Fibroblast of pulmonary artery (primary cell): ENCODE measurements around the gene RINL.
"Not testable (repeated sequence)": the region's sequence is repeated elsewhere in the genome, so short reads cannot be mapped to it uniquely, and the experiment has no call there.

ENCODE experiments used
- DNase-seq: peaks from one replicate; pipeline ENCODE4 v3.0.0-alpha.2; 2010; ENCODE audit warnings: low read depth
- H3K4me3 ChIP-seq: replicated peaks from 2 replicates; pipeline ENCODE4 v1.5.1; 2011; ENCODE audit warnings: low read depth, mild to moderate bottlenecking, control low read depth, low read length, moderate library complexity
- TF ChIP-seq, protein P1 (sequence below): IDR thresholded peaks from 2 replicates; pipeline ENCODE4 v1.5.1; 2011; ENCODE audit warnings: mild to moderate bottlenecking, control low read depth, low read length, inconsistent platforms; ENCODE audit errors: missing control alignments

RINL gene

DNA sequence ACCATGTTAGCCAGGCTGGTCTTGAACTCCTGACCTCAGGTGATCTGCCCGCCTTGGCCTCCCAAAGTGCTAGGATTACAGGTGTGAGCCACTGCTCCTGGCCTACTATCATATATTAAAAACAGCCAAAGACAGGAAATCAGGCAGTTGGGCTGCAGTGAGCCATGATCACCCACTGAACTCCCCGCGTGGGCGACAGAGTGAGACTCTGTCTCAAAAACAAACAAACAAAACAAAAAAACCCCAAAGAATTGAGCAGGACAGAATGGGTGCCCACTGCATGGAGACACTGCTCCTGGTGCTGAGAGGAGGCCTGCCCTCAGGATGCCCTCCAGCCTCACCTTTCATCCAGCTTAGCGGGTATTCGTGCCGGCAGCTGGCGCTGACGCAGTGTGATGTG, 5.2 kb upstream of the RINL start:
- DNase-seq, result no peak
- TF ChIP-seq, protein P1, sequence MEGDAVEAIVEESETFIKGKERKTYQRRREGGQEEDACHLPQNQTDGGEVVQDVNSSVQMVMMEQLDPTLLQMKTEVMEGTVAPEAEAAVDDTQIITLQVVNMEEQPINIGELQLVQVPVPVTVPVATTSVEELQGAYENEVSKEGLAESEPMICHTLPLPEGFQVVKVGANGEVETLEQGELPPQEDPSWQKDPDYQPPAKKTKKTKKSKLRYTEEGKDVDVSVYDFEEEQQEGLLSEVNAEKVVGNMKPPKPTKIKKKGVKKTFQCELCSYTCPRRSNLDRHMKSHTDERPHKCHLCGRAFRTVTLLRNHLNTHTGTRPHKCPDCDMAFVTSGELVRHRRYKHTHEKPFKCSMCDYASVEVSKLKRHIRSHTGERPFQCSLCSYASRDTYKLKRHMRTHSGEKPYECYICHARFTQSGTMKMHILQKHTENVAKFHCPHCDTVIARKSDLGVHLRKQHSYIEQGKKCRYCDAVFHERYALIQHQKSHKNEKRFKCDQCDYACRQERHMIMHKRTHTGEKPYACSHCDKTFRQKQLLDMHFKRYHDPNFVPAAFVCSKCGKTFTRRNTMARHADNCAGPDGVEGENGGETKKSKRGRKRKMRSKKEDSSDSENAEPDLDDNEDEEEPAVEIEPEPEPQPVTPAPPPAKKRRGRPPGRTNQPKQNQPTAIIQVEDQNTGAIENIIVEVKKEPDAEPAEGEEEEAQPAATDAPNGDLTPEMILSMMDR, result no peak
- no peak overlapping the region for H3K4me3 ChIP-seq

DNA sequence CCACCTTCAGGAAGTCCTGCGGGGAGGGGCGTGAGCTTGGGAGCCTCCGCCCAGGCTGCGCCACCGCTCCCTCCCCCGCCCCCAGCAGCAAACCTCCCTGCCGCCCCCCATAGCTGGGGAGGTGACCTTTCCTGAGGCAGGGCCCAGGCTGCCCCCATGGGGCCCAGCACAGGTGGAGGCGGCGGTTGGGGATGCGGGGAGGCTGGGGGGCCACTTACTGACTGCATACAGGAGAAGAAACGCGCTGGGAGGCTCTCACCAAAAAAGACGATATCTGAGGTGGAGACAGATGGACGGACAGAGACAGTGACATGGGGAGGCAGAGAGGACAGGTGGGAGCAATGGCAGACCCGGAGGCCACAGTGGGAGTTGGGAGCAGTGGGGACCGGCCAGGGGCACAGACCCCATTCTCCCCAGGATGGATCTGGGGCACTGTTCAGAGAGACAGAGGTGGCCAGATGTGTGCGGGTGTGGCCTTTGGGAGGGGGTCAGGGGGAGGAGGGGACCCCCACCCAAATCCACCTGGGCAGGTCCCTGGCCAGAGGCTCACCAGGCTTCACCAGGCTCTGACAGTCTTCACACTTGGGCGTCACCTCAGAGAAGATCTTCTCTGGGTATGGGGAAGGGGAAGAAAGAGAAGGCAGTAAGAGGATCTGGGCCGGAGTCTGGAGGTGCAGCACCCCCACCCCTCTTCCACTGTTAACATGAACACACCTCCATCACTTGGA, 3.0 kb upstream of the RINL start:
- TF ChIP-seq, protein P1, result no peak
- DNase-seq, result no peak
- no peak overlapping the region for H3K4me3 ChIP-seq

DNA sequence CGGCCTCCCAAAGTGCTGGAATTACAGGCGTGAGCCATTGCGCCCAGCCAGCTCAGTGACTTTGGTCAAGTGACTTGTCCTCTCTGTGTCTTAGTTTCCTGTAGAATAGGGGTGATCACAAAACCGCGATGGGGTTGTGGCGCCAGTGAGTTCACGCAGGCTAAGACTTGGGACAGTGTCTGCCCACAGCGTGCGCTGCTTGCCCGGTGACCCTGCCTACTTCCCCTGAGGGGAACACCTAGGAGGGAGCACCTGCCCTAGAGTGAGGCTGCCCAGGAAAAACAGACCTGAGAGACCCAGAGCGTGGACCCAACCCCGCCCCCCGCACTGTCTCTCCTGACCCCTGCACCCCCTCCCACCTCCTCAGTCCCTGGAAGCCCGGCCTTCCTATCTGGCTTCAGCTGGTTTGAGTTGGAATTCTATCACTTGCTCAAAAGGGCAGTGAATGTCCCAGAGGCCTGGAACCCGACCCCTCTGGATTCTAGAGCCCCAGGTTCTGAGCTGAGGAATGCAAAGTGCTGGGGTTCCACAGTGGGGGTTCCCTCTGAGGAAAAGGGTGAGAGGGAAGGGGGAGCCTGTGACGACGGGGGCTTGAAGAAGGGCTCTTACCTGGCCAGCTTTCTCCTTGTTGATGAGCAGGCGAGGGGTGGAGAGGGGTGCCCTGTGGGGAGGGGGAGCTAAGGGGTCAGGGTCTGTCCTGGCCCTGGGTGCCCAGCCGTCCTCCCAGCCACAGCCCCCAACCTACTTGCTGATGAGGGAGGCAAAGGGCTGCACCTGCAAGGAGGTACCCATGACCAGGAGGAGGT, 2.2 kb upstream of the RINL start:
- TF ChIP-seq, protein P1, result no peak
- DNase-seq, result no peak
- H3K4me3 ChIP-seq, result no peak overlapping the region

DNA sequence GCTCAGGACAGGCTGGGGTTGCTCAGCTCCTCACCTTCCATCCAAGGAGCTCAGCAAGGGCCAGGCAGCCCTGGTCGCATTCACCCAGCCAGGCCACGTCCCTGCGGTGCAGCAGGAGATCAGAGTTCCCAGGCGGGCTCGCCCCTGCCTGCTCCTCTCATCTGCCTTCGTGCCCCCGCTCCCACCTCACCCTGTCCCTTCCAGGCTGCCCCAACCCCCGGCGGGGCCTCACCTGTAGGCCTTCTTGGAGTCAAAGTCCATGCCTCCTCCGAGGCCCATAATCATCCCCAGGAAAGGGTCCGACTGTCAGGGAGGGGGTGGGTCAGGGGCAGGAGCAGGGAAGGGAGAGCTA, 1.3 kb upstream of the RINL start:
- H3K4me3 ChIP-seq, result no peak overlapping the region
- no peak for DNase-seq
- TF ChIP-seq, protein P1, result no peak

DNA sequence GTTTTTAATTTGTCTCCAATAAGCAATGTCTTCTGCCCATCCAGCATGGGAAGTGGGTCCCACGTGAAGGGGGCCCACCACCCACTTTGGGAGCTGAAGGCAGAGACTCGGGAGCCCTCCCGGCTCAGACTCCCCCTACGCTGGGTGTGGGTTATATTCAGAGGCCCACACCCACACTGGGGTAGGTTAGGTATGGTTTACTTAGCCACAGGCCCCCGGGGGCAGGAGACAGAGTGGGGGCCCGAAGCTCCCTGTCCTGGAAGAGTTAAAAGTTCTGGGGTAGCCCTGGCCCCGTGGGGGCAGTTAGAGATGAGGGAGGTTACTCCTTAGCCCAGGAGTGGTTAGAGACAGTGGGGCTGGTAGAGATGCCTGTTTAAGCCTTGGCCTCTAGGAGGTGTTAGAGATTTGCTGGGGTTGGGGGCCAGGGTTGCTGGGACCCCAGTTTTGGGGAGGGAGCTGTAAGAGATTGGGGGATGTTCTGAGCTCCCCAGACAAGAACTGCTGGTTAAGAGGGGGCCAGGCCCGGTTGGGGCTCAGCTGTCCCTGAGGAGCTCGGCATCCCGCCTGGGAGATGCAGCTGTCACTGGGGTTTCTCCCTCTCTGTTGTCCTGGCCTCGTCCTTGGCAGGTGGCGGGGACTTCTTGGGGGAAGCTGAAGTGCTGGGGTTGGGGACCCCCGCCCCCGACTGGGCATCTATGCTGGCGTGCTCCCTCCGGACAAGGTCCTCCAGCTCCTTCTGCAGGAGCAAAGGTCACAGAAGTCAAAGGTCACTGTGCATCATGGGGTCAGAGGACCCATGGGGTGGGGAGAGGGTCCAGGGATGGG, 712 bp upstream of the RINL start:
- DNase-seq, result no peak
- TF ChIP-seq, protein P1, result no peak
- H3K4me3 ChIP-seq, result no peak overlapping the region

DNA sequence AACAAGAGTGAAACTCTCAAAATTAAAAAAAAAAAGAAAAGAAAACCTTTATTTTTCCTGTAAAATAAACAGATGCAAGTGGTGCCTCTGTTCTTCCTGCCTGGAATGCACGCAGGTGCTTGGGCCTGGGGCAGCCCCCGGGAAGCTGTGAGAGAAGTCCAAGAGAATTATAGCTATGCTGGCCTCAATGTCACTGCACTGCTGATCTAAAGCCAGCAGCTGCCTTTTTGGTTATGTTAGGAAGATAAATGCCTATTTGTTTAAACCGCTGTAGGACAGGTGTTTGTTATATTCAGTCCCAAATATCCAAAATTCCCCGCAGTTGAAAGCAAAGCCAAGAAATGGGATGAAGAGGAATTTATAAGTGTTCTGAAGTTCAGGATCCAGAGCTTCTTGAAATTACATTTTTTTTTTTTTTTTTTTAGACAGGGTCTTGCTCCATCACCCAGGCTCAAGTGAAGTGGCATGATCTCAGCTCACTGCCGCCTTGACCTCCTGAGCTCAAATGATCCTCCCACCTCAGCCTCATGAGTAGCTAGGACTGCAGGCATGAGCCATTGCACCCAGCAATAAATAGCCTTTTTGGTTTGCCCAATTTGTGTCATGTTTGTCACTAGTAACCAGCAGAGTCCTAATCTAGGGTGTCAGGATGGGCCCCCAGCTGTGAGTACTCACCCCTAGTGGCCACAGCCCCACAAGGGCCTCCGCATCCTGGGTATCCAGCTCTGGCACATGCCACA, 2.2 kb downstream of the RINL start:
- TF ChIP-seq, protein P1, result no peak
- H3K4me3 ChIP-seq, result no peak overlapping the region
- no peak for DNase-seq

DNA sequence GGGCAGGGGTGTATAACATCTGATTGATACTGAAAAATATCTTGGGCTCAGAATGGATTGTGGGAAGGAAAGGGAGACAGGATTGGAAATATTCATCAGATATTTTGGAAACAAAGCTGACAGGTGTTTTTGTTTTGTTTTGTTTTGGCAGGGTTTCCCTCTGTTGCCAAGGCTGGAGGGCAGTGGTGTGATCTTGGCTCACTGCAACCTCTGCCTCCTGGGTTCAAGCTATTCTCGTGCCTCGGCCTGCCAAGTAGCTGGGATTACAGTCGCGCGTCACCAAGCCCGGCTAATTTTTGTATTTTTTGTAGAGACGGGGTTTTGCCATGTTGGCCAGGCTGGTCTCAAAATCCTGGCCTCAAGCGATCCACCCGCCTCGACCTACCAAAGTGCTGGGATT, 4.7 kb downstream of the RINL start:
- not testable (repeated sequence) for H3K4me3 ChIP-seq, DNase-seq
